Putamen (tissue), 1 donor: Measurements from ENCODE around the gene RASL11A.
"Not testable (repeated sequence)": the region's sequence is repeated elsewhere in the genome, so short reads cannot be mapped to it uniquely, and the experiment has no call there.

Source experiments
- DNase-seq: peaks from one replicate; pipeline ENCODE4 v3.0.0-alpha.2; 2016; ENCODE audit warnings: low spot score

RASL11A gene

DNA sequence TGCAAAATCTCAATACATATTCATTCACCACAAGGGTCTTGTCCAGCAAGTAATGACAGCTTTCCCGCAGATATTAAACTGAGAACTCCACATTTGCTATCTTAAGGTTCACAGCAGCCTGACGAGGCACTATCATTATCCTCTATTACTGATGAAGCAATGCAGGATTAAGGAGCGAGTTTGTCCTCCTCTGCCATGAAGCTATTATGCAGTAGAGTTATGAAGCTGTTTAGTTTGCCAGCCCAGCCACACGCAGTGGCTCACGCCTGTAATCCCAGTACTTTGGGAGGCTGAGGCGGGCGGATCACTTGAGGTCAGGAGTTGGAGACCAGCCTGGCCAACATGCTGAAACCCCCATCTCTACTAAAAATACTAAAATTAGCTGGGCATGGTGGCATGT, 29.8 kb downstream of the RASL11A start:
- DNase-seq, result not testable (repeated sequence)

DNA sequence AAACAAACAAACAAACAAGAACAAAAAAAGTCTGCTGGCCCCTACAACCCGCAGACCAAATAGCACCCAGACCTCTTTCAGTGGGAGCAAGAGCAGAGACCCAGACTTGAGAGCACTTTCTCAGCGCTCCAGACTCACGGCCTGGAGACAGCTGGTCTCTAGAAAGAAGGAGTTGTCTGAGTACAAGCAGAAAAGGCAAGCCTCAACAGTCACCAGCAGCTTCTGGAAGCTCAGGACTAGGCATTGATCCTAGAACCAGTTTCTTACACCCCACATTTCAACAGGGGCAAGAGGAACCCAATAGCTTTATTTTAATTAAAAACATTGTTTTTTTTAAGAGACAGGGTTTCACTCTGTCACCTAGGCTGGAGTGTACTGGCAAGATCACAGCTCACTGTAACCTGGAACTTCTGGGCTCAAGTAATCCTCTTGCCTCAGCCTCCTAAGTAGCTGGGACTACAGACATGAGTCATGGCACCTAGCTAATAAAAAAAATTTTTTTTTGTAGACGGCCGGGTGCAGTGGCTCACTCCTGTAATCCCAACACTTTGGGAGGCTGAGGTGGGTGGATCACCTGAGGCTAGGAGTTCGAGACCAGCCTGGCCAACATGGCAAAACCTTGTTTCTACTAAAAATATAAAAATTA, 30.4 kb downstream of the RASL11A start:
- no peak for DNase-seq

- no peak for DNase-seq
Measured at GRCh38 chr13:27302643-27303262, 32.1 kb downstream of the RASL11A start.

GRCh38 chr13:27304099-27304498, 33.5 kb downstream of the RASL11A start:
- no peak for DNase-seq

GRCh38 chr13:27304611-27305010, 34.0 kb downstream of the RASL11A start:
- DNase-seq, result no peak

GRCh38 chr13:27306364-27306763, 35.7 kb downstream of the RASL11A start:
- no peak for DNase-seq

- DNase-seq, result no peak
Measured at GRCh38 chr13:27308941-27309340, 38.3 kb downstream of the RASL11A start.

DNA sequence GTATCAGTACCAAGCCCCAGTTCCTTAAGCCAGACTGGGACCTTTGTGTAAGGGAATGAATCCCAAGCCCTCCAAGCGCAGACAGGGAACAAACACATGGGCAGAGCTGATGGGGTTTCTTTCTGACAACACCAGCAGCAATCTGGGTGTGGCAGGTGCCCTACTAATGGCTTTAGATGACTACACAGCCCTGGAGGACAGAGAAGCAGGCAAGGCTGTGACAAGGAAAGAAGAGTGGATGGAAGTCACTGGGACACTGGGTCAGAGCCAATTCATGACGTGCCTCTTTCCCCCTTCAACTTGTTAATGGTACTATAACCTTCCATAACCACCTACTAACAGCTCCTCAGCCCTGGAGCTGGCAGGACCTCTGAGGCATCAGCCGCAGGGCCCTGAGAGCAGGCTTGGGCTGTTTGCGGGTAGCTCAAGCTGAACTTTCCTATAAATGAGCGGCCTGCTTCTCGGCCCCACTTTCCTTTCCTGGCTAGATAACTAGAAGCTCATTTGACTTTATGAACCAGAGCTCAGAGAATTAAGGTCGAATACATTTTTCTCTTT, 38.9 kb downstream of the RASL11A start:
- no peak for DNase-seq

- DNase-seq, result no peak
Measured at GRCh38 chr13:27309967-27310598, 39.5 kb downstream of the RASL11A start.

DNA sequence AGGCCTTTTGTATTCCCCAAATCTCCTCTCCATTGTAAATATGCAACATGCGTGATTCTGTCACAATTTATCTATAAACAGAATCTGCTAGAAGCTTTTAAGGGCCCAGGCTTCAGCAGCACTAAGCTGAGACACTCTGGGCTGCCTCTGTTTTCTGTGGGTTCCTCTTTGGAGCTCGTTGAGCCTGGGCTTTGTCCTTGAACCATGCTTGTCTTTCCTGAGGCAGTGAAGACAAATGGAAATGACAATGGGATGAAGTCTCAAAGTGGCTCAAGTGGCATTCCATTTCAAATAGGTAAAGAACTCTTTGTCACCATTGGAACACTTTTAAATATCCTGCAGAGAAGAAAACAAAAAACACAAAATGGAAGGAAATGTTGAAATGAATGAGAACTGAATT, 40.3 kb downstream of the RASL11A start:
- DNase-seq, result no peak

- no peak for DNase-seq
Measured at GRCh38 chr13:27311518-27312210, 41.0 kb downstream of the RASL11A start.

DNA sequence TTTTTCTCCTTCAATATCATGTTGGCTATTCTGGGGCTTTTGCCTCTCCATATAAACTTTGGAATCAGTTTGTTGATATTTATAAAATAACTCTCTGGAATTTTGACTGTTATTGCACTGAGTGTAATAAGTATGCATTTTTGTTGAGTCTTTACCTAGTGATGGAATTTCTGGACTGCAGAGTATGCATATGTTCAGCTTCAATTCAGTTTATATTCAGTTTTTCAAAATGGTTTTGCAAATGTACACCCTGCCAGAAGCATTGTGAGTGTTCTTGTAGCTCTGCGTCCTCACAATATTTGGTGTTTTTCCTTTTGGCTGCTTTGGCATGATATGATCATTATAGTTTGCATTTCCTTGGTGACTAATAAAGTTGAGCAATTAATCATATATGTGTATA, 43.1 kb downstream of the RASL11A start:
- DNase-seq, result no peak

DNA sequence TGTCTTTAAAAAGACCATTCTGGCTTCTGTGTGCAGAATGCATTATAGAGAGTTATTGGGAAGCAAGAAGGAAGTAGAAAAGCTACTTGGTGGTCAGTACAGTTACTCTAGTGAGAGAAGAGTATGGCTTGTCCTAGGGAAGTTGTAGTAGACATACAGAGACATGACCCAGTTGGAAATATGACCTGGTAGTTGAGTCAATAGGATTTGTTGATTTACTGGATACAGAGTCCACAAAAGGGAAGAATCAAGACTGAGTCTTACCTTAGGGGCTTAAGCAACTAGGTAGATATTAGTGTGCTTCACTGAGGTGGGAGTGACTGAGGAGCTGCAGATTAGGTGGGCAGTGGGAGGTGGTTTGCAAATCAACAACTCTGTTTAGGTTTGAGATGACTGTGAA, 48.8 kb downstream of the RASL11A start:
- no peak for DNase-seq

DNA sequence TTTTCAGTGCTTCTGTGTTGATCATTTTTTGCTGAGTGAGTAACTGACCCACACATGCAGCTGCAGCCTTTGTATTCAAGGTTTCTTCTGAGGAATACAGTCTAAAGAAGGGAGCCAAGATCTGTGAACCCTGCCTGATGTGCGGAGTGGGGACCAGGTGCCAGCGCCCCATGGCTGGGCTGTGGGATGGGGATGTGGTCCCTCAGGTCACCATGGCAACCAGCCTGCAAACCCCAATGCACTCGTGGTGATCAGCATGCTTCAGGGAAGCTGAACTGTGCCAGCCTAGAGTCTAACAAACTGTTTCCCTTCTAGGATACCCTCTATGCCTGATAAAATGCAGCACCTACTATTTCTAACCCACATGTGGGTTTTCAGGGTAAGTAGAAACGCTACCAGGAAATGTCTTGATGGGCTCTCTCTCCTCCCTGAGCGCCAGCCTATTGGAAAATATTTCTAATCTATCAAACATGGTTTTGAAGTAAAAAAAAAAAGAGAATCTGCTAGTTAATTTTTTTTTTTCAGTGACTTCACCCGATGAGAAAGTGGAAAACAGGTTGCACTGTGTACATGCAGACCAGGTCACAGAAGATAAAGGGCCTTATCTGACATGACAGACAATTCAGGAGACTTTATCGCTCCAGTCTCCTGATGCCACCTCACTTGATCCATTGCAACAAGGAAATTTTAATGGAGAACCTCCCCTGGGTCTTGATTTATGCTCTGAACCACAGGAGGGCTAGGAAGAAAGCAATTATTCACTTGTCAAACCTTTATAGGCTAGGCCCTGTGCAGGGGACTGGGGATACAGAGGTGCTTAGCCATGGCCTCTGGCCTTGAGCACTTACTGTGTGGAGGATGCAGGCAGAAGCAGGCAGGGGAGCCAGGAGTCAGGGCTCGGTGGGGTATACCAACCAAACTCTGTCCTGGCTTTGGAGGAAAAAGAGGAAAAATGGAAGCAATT, 51.1 kb downstream of the RASL11A start:
- DNase-seq, result no peak

GRCh38 chr13:27322443-27322842, 51.8 kb downstream of the RASL11A start:
- DNase-seq, result not testable (repeated sequence)
